Measurements from ENCODE around the gene BCLAF1. TPM values are rescaled to one million over a fixed set of nuclear protein-coding genes. Genes with fewer than 3 reads are reported as not detected.

Gene BCLAF1
- total and polyA plus RNA-seq, 2 donors (not counting 3 experiments of a cell fraction or from before 2014, with no cell fraction given): 23.4 to 151 TPM

DNA sequence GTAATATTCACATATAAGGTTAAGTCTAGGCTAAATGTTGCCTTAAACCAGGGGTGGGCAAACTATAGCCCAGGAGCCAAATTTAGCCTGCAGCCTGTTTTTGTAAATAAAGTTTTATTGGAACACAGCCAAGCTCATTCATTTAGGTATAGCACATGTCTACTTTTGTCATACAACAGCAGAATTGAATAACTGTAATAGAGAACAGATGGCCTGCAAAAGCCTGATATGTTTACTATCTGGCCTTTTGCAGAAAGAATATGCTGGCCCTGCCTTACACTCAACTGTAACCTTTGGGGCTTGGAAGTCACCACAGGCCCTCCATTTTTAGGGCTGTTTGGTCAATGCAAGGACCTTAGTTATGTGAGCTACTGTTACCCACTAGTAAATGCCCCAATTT, 17.7 kb upstream of the BCLAF1 start:
- no peak overlapping the region for H3K4me2 ChIP-seq (ENCODE audit: insufficient read depth, low read length)
- H3K9me3 ChIP-seq (replicated peaks; ENCODE audit: control insufficient read depth, insufficient read depth, low read length): no peaks in the 10 kb centered on the region
- FAIRE-seq (no peak), DNase-seq (ENCODE audit: low read depth, low spot score) (no peak)
- no peaks in the 10 kb centered on the region for H3K4me1 ChIP-seq (ENCODE audit: control insufficient read depth, extremely low read depth, insufficient read depth, low read length)
- H3K9ac ChIP-seq (replicated peaks; ENCODE audit: extremely low read depth, insufficient read depth, low read length): no peak overlapping the region
- no peak overlapping the region for H3K4me3 ChIP-seq (replicated peaks in 1 of 3; ENCODE audit: insufficient read depth in 1 of 3, low read depth in 1 of 3, low read length in 3 of 3)
- no peaks in the 10 kb centered on the region for H3K79me2 ChIP-seq (ENCODE audit: control insufficient read depth, insufficient read depth, low read length)
- H4K20me1 ChIP-seq (replicated peaks; ENCODE audit: control insufficient read depth, extremely low read depth, insufficient read depth, low read length): no peaks in the 10 kb centered on the region
- no peak overlapping the region for H2AFZ ChIP-seq (ENCODE audit: low read depth, low read length)
- CTCF ChIA-PET: interaction anchor here (1.3 kb wide), 1 partner anchor 8 kb away, joined by 4 read pairs; no protein-coding TSS in a partner anchor
- POLR2A ChIA-PET: interaction anchor here (1.7 kb wide), 1 partner anchor 18 kb away, joined by 3 read pairs; the partner anchor contains the start of gene BCLAF1
- BruUV-seq (replicated peaks): no TSS peak
- intact Hi-C loops (cut with micrococcal nuclease): no loop called here
- peaks cover 0 to 5% of the 10 kb centered on the region in 2 experiments for H3K27me3 ChIP-seq (ENCODE audit: control insufficient read depth in 2 of 2, insufficient read depth in 2 of 2, low read length in 2 of 2)
- H3K36me3 ChIP-seq (ENCODE audit: control insufficient read depth in 2 of 2, extremely low read depth in 1 of 2, insufficient read depth in 2 of 2, low read length in 2 of 2): no peaks in the 10 kb centered on the region
- no peaks in the 10 kb centered on the region for H3K9me1 ChIP-seq (replicated peaks; ENCODE audit: control insufficient read depth, extremely low read depth, insufficient read depth, low read length)
- TF ChIP-seq, protein P1, sequence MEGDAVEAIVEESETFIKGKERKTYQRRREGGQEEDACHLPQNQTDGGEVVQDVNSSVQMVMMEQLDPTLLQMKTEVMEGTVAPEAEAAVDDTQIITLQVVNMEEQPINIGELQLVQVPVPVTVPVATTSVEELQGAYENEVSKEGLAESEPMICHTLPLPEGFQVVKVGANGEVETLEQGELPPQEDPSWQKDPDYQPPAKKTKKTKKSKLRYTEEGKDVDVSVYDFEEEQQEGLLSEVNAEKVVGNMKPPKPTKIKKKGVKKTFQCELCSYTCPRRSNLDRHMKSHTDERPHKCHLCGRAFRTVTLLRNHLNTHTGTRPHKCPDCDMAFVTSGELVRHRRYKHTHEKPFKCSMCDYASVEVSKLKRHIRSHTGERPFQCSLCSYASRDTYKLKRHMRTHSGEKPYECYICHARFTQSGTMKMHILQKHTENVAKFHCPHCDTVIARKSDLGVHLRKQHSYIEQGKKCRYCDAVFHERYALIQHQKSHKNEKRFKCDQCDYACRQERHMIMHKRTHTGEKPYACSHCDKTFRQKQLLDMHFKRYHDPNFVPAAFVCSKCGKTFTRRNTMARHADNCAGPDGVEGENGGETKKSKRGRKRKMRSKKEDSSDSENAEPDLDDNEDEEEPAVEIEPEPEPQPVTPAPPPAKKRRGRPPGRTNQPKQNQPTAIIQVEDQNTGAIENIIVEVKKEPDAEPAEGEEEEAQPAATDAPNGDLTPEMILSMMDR (IDR thresholded peaks at IDR 0.05; ENCODE audit: extremely low read depth in 1 of 2, insufficient read depth in 1 of 2, low read depth in 1 of 2, low read length in 2 of 2): no peak
- TF ChIP-seq EZH2 (IDR thresholded peaks at IDR 0.05; ENCODE audit: borderline replicate concordance, low read depth, low read length, severe bottlenecking) (no peak), POLR2AphosphoS5 (IDR thresholded peaks at IDR 0.05; ENCODE audit: insufficient read depth, low read depth, low read length) (no peak), POLR2A (IDR thresholded peaks at IDR 0.05; ENCODE audit: low read depth, low read length) (no peak), MYC (IDR thresholded peaks at IDR 0.05; ENCODE audit: low read depth, low read length) (no peak), JUN (IDR thresholded peaks at IDR 0.05; ENCODE audit: borderline replicate concordance, insufficient read depth, insufficient read length, low read depth) (no peak), FOS (IDR thresholded peaks at IDR 0.05; ENCODE audit: borderline replicate concordance, insufficient read depth, low read length) (no peak), GATA2 (IDR thresholded peaks at IDR 0.05; ENCODE audit: insufficient read depth, insufficient read length, low read depth, low read length) (no peak)
- TF ChIP-seq, protein P2, sequence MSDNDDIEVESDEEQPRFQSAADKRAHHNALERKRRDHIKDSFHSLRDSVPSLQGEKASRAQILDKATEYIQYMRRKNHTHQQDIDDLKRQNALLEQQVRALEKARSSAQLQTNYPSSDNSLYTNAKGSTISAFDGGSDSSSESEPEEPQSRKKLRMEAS (IDR thresholded peaks at IDR 0.05; ENCODE audit: insufficient read depth, insufficient read length): no peak
- no peak overlapping the region for H3K27ac ChIP-seq (ENCODE audit: insufficient read depth, low read depth, low read length)
- dilution Hi-C loops (cut with MboI; ENCODE audit: extremely low pct_ligation_motif_present, low sequenced_read_pairs): no loop called here

Data from endothelial cell of umbilical vein (primary cell).